Calu3 (cell line): ENCODE results near the gene SOX9. TPM values are rescaled to one million over a fixed set of nuclear protein-coding genes. Genes with fewer than 3 reads are reported as not detected.
A peak's percentile ranks its signal among the peaks of the same experiment; 100 is the strongest.

Experiments used
- BruUV-seq: library from RNA; stranded (reverse); fragments of 400-500 nt; replicated peaks from 2 replicates; lab custom pipeline; 2021; lab: Mats Ljungman, UMichigan
- CTCF ChIA-PET: fragments of 300-600 bp; sonication (Branson Sonifier 250); formaldehyde crosslinking; loops from one replicate; lab custom pipeline; 2022; ENCODE audit warnings: antibody characterized with exemption; lab: Charles Lee
- DNase-seq: peaks from one replicate; pipeline ENCODE4 v3.0.0; 2022
- H3K27ac Mint-ChIP-seq: one replicate; pipeline ENCODE4 v1.8.0; 2022; ENCODE audit warnings: mixed read lengths; ENCODE audit not compliant: unreplicated experiment
- H3K27me3 Mint-ChIP-seq: one replicate; pipeline ENCODE4 v1.8.0; 2022; ENCODE audit warnings: mixed read lengths; ENCODE audit not compliant: unreplicated experiment
- H3K36me3 Mint-ChIP-seq: one replicate; pipeline ENCODE4 v1.8.0; 2022; ENCODE audit warnings: mild to moderate bottlenecking, moderate library complexity, mixed read lengths; ENCODE audit not compliant: insufficient read depth, unreplicated experiment
- H3K4me1 Mint-ChIP-seq: one replicate; pipeline ENCODE4 v1.8.0; 2022; ENCODE audit warnings: mild to moderate bottlenecking, low read depth, mixed read lengths; ENCODE audit not compliant: unreplicated experiment
- H3K4me3 Mint-ChIP-seq: one replicate; pipeline ENCODE4 v1.8.0; 2022; ENCODE audit warnings: mild to moderate bottlenecking, low read depth, moderate library complexity, mixed read lengths; ENCODE audit not compliant: unreplicated experiment
- H3K9me3 Mint-ChIP-seq: one replicate; pipeline ENCODE4 v1.8.0; 2022; ENCODE audit warnings: low read depth, mixed read lengths; ENCODE audit not compliant: unreplicated experiment
- CTCF ChIP-seq: fragments of 200-600 bp; IDR thresholded peaks from one replicate; pipeline ENCODE4 v1.8.0; 2022; ENCODE audit warnings: antibody characterized with exemption; ENCODE audit not compliant: unreplicated experiment
- intact Hi-C: fragments of 100-400 bp; cut with micrococcal nuclease; formaldehyde crosslinking; loops from one replicate; pipeline ENCODE4 v1.10.0; 2022; ENCODE audit not compliant: unreplicated experiment
- total RNA-seq: library from RNA; stranded (reverse); gene quantifications from 2 replicates; pipeline ENCODE4 v1.2.3, GENCODE V29; 2022

The SOX9 gene
- total RNA-seq, 1 experiment from 2014 or later: 210 TPM

- no peaks in the 10 kb centered on the region for H3K9me3 Mint-ChIP-seq
- CTCF ChIA-PET: interaction anchor here (0.5 to 1.4 kb wide), 4 partner anchors 9 to 251 kb away, joined by 3 to 4 read pairs (median 3); no protein-coding TSS in a partner anchor
- H3K4me1 Mint-ChIP-seq: peaks cover 39% of the 10 kb centered on the region
- no peaks in the 10 kb centered on the region for H3K36me3 Mint-ChIP-seq
- no peaks in the 10 kb centered on the region for H3K27me3 Mint-ChIP-seq
- intact Hi-C loops: no loop called here
- H3K4me3 Mint-ChIP-seq: peak overlapping the region; percentile 8
- BruUV-seq: no TSS peak
- DNase-seq: no peak
- H3K27ac Mint-ChIP-seq: peak overlapping the region; percentile 22
- no peak for TF ChIP-seq CTCF
These were observed 14.9 kb downstream of the SOX9 start for GRCh38 chr17:72135546-72136325.

- Mint-ChIP-seq H3K27me3 (no peaks in the 10 kb centered on the region), H3K4me1 (peaks cover 39% of the 10 kb centered on the region), H3K27ac (peak overlapping the region; percentile 74), H3K36me3 (no peaks in the 10 kb centered on the region), H3K9me3 (no peaks in the 10 kb centered on the region), H3K4me3 (no peak overlapping the region)
- BruUV-seq: no TSS peak
- intact Hi-C loops: no loop called here
- no peak for TF ChIP-seq CTCF
- CTCF ChIA-PET: interaction anchor here (0.6 to 1.4 kb wide), 4 partner anchors 10 to 1178 kb away, joined by 3 to 4 read pairs (median 3); no protein-coding TSS in a partner anchor
- DNase-seq: no peak
These were observed 15.9 kb downstream of the SOX9 start for GRCh38 chr17:72136692-72137091.

GRCh38 chr17:72137161-72137560, 16.3 kb downstream of the SOX9 start:
- intact Hi-C loops: no loop called here
- peak overlapping the region; percentile 74 for H3K27ac Mint-ChIP-seq
- BruUV-seq: no TSS peak
- no peak for DNase-seq
- no peaks in the 10 kb centered on the region for H3K9me3 Mint-ChIP-seq
- H3K4me3 Mint-ChIP-seq: no peak overlapping the region
- no peaks in the 10 kb centered on the region for H3K27me3 Mint-ChIP-seq
- no peaks in the 10 kb centered on the region for H3K36me3 Mint-ChIP-seq
- CTCF ChIA-PET: interaction anchor here (0.6 to 1.4 kb wide), 4 partner anchors 11 to 1177 kb away, joined by 3 to 4 read pairs (median 3); no protein-coding TSS in a partner anchor
- H3K4me1 Mint-ChIP-seq: peaks cover 39% of the 10 kb centered on the region
- TF ChIP-seq CTCF: no peak

GRCh38 chr17:72139212-72139611, 18.4 kb downstream of the SOX9 start:
- BruUV-seq: no TSS peak
- no peak overlapping the region for H3K4me3 Mint-ChIP-seq
- no peaks in the 10 kb centered on the region for H3K27me3 Mint-ChIP-seq
- H3K4me1 Mint-ChIP-seq: peaks cover 34% of the 10 kb centered on the region
- intact Hi-C loops: no loop called here
- DNase-seq: no peak
- H3K9me3 Mint-ChIP-seq: no peaks in the 10 kb centered on the region
- H3K27ac Mint-ChIP-seq: no peak overlapping the region
- no peaks in the 10 kb centered on the region for H3K36me3 Mint-ChIP-seq
- CTCF ChIA-PET: no interaction called here
- TF ChIP-seq CTCF: no peak
